Urothelium cell line (cell line): ENCODE results near the gene SMAP2.

Source experiments
- DNase-seq: peaks from one replicate; pipeline ENCODE4 v3.0.0; 2011; ENCODE audit warnings: low spot score, mixed read lengths
- FAIRE-seq: peaks from 2 replicates; lab custom pipeline; 2011; peaks lifted over from hg19 to GRCh38; lab: Jason Lieb, UNC

The SMAP2 gene

GRCh38 chr1:40416709-40417108 is 43.2 kb downstream of the SMAP2 start:
- no peak for DNase-seq
- no peak for FAIRE-seq

- FAIRE-seq (no peak), DNase-seq (no peak)
Measured at GRCh38 chr1:40421431-40422384, 48.2 kb downstream of the SMAP2 start.

- DNase-seq (no peak), FAIRE-seq (no peak)
Measured at GRCh38 chr1:40422630-40423263, 49.2 kb downstream of the SMAP2 start.

- no peak for FAIRE-seq
Measured at GRCh38 chr1:40423264-40423642, 49.7 kb downstream of the SMAP2 start.

GRCh38 chr1:40423951-40424618 is 50.6 kb downstream of the SMAP2 start:
- DNase-seq (no peak), FAIRE-seq (no peak)

More at GRCh38 chr1:40423264-40423642, 49.7 kb downstream of the SMAP2 start:
- DNase-seq = no peak

DNA sequence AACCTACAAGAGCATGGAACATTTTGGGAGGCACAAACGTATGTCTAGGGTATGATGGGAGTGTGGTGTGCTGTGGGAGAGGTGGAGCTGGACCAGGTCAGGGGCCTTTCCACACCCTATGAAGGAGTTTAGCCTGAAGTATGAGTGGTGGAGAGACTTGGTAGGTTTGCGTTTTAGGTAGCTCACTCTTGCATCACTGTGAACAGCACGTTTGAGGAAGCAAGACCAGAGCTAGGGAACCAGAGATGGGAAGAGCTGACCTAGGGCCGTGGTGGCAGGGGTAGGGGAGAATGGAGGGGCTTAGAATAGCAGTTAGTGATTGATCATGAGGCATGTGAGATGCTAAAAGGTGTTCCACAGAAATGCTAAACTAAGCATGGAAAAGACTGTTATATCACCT is 51.7 kb downstream of the SMAP2 start:
- DNase-seq (no peak), FAIRE-seq (no peak)

GRCh38 chr1:40431385-40431784 is 57.9 kb downstream of the SMAP2 start:
- no peak for FAIRE-seq
- no peak for DNase-seq

DNA sequence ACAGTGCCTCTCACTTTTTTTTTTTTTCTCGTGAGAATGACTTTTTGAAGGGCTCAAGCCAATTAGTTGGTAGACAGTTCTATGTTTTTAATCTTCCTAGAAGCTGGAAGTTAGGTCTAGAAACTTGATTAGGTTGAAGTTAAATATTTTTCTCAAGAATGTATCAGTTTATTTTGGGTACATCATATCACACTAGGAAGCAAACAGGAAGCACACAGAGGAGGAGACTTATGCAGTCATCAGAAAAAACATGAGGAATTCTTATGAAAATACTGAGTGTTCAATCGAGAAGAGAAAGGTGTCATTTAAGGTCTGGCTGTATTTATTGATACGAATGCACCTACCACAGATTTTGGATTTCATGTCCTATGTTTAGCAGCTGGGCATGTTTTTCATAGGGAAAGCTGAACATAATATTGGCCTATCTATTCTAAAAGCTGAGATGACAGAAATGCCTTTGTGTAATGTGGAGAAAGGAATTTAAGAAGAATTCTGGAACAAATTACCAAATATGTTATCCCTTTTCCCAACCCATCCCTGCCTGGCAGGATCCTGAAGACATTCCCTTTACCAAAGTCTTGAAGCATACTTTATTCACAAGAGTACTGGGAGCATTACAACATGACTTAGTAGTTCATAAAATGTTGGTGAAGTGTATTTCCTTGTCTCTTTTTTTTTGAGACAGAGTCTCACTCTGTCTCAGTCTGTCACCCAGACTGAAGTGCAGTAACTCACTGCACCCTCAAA is 59.3 kb downstream of the SMAP2 start:
- no peak for FAIRE-seq
- no peak for DNase-seq

DNA sequence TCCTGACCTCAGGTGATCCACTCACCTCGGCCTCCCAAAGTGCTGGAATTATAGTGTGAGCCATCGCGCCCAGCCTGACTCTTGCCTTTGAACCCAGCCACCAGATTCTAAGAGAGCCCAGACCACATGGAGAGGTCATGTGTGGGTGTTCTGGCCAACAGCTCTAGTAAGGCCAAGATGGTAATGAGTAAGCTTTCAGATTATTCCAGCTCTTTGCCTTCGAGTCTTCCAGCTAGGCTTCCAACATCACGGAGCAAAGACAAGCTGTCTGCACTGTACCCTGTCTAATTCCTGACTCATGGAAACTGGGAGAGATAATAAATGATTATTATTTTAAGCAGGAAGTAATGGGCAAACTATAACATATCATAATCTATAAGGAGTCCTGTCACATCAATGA is 61.9 kb downstream of the SMAP2 start:
- DNase-seq (no peak), FAIRE-seq (no peak)

DNA sequence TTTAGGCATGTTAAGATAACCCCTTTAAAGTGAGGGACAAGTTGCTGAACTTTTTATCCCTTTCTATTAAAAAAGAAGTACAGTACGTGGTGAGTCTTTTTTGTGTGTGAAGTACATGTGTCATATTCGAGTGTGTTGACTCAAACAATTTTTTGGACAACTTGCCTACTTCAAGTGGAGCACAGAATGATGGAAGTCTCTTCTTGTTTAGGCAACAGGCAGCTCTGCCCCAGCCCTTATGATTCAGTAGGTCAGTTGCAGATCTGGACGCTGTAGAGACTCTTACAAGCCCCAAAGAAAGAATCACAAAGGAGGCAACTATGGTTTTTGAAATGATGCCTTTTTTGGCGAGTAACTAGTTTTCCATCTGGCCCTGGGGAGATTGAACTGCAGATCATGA is 62.3 kb downstream of the SMAP2 start:
- no peak for FAIRE-seq
- DNase-seq = no peak

- peak; percentile 50 for DNase-seq
- FAIRE-seq = peak; percentile 53
Measured at GRCh38 chr1:40438391-40439015, 65.0 kb downstream of the SMAP2 start.

DNA sequence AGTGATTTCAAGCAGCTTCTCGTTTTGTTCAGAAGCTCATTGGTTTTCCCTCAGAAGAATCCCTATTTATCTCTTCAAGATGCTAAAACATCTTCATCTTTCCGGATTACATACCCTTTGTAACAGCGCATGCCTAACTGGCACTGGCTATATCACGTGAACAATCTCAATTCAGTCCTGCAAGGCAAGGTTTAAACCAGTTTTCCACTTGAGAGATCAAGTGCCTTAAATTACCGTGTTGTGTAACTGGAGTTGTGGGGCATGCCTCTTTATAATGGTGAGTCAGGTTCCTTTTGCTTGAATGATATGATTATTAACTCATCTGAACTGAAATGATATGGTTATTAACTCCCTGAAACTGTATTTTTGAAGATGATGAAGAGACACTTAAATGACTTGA is 65.7 kb downstream of the SMAP2 start:
- no peak for FAIRE-seq
- no peak for DNase-seq

- FAIRE-seq (peak; percentile 88), DNase-seq (peak; percentile 100)
Measured at GRCh38 chr1:40449684-40450494, 76.4 kb downstream of the SMAP2 start, which contains the start of gene ZFP69B. TSS of gene ZFP69B (plus strand) at chr1:40450476. CDS start at chr1:40450962, 486 bp downstream.

- peak; percentile 75 for DNase-seq
- peak; percentile 32 for FAIRE-seq
Measured at GRCh38 chr1:40450495-40451237, 77.1 kb downstream of the SMAP2 start.

- FAIRE-seq = no peak
- no peak for DNase-seq
Measured at GRCh38 chr1:40451238-40451585, 77.7 kb downstream of the SMAP2 start.

DNA sequence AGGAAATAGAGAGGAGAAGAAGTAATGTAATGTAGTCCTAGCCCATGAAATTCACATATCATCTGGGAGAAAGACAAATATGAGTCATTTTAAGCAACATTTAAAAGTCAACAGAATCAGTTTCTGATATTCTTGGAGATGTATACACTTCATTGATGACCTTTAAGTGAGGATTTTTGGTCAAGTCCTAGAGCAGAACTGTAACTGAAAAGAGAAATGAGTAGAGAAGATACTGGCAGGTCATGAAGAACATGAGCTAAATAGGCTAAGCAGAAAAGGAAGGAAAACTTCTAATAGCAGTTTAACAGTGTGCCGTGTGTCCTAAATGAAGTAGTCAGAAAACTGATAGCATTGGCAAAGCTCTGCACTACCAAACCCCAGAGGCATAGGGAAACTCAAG is 81.3 kb downstream of the SMAP2 start:
- no peak for DNase-seq

GRCh38 chr1:40462956-40463590 is 89.5 kb downstream of the SMAP2 start:
- DNase-seq (no peak), FAIRE-seq (peak; percentile 30)

More for the DNA sequence above, 81.3 kb downstream of the SMAP2 start:
- no peak for FAIRE-seq

DNA sequence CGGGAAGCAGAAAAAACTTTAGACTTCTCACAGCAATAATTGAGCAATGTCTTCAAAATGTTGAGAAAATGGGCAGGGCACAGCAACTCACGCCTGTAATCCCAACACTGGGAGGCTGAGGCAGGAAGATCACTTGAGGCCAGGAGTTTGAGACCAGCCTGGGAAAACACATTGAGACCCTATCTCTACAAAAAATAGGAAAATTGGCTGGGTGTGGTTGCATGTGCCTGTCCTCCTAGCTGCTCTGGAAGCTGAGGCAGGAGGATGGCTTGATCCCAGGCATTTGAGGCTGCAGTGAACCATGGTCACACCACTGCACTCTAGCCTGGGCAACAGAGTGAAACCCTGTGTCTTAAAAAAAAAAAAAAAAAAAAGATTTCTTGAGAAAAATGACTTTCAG is 95.8 kb downstream of the SMAP2 start:
- FAIRE-seq (no peak), DNase-seq (no peak)
